Ascending aorta (tissue), 2 donors: ENCODE results near the gene TRMT11. TPM values are rescaled to one million over a fixed set of nuclear protein-coding genes. Genes with fewer than 3 reads are reported as not detected.
A peak's percentile ranks its signal among the peaks of the same experiment; 100 is the strongest.

Experiments
- DNase-seq, 2 donors: peaks; one replicate each; pipeline ENCODE4 v3.0.0-alpha.2; 2019; ENCODE audit warnings: low spot score in 2 of 2
- H3K27ac ChIP-seq, 2 donors: fragments of 200-600 bp; sonication (generic); one replicate each; pipeline ENCODE4 v1.5.1; 2016 to 2017; ENCODE audit warnings: mild to moderate bottlenecking in 1 of 2
- H3K27me3 ChIP-seq: fragments of 200-600 bp; sonication (generic); one replicate; pipeline ENCODE4 v1.5.1; 2017
- H3K36me3 ChIP-seq, 2 donors: fragments of 200-600 bp; sonication (generic); one replicate each; pipeline ENCODE4 v1.5.1; 2016
- H3K4me1 ChIP-seq, 2 donors: fragments of 200-600 bp; sonication (generic); one replicate each; pipeline ENCODE4 v1.5.1; 2016 to 2017; ENCODE audit warnings: mild to moderate bottlenecking in 1 of 2
- H3K4me3 ChIP-seq, 2 donors: fragments of 200-600 bp; sonication (generic); one replicate each; pipeline ENCODE4 v1.5.1; 2016 to 2017; ENCODE audit warnings: mild to moderate bottlenecking in 1 of 2
- H3K9me3 ChIP-seq, 2 donors: fragments of 200-600 bp; sonication (generic); one replicate each; pipeline ENCODE4 v1.5.1; 2016
- intact Hi-C: fragments of 100-400 bp; cut with DNase I; formaldehyde crosslinking; loops from one replicate; pipeline ENCODE4 v1.15.1; 2023
- total RNA-seq: library from RNA; depleted of rRNA; stranded (reverse); fragments of >200 nt; gene quantifications from one replicate; pipeline ENCODE4 v1.1.0, GENCODE V29; 2016
- TF ChIP-seq, protein P1 (sequence below), 3 experiments: fragments of 200-600 bp in 2 of 3; fragments of 450-650 bp in 1 of 3; sonication (generic) in 2 of 3; IDR thresholded peaks; one replicate each; pipeline ENCODE4 v1.5.1; 2016 to 2019; ENCODE audit warnings: antibody characterized with exemption in 3 of 3, mild to moderate bottlenecking in 1 of 3, moderate library complexity in 1 of 3

TRMT11 gene
- total RNA-seq, 1 donor from 2014 or later, result 44.6 TPM

DNA sequence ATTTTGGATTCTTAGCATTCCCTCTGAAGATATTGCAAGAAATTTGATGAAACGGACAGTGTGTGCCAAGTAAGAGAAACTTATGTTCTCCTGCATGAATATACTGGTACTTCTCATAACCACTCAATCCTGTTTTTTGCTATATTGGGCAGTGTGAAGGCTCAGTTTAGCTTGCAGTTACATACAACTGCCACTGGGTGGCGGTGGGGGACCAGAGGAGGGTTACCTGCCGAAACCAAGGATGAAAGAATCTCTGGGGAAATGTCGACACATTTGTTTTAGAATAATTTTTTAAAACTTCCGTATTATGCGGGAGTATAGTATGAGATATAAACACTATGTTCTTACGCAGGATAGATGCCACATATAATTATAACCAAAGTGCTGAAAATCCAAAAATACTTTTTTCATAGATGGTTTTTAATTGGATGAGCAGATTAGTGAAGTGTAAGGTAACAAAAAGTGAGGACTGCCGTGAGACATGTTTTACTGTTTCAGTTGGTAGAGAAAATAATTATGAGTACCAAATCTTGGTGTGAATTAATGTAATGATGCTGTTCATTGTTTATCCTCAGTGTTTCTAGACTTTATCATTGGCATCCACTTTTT is 9.7 kb downstream of the TRMT11 start:
- no peak overlapping the region for H3K27ac ChIP-seq
- DNase-seq, result no peak
- H3K4me3 ChIP-seq, result peak overlapping the region in 1 of 2 donors; percentile 23
- no peaks in the 10 kb centered on the region for H3K9me3 ChIP-seq
- TF ChIP-seq, protein P1, sequence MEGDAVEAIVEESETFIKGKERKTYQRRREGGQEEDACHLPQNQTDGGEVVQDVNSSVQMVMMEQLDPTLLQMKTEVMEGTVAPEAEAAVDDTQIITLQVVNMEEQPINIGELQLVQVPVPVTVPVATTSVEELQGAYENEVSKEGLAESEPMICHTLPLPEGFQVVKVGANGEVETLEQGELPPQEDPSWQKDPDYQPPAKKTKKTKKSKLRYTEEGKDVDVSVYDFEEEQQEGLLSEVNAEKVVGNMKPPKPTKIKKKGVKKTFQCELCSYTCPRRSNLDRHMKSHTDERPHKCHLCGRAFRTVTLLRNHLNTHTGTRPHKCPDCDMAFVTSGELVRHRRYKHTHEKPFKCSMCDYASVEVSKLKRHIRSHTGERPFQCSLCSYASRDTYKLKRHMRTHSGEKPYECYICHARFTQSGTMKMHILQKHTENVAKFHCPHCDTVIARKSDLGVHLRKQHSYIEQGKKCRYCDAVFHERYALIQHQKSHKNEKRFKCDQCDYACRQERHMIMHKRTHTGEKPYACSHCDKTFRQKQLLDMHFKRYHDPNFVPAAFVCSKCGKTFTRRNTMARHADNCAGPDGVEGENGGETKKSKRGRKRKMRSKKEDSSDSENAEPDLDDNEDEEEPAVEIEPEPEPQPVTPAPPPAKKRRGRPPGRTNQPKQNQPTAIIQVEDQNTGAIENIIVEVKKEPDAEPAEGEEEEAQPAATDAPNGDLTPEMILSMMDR (IDR thresholded peaks at IDR 0.05), result peak; percentile 59 to 96 (median 96)
- intact Hi-C loops, result loop anchor here (5.0 kb wide), 1 partner anchor 1271 kb away; the partner anchor contains the start of gene RNF146
- H3K36me3 ChIP-seq, result peaks cover 13 to 35% of the 10 kb centered on the region in 2 donors
- H3K27me3 ChIP-seq, result no peaks in the 10 kb centered on the region
- no peaks in the 10 kb centered on the region for H3K4me1 ChIP-seq

DNA sequence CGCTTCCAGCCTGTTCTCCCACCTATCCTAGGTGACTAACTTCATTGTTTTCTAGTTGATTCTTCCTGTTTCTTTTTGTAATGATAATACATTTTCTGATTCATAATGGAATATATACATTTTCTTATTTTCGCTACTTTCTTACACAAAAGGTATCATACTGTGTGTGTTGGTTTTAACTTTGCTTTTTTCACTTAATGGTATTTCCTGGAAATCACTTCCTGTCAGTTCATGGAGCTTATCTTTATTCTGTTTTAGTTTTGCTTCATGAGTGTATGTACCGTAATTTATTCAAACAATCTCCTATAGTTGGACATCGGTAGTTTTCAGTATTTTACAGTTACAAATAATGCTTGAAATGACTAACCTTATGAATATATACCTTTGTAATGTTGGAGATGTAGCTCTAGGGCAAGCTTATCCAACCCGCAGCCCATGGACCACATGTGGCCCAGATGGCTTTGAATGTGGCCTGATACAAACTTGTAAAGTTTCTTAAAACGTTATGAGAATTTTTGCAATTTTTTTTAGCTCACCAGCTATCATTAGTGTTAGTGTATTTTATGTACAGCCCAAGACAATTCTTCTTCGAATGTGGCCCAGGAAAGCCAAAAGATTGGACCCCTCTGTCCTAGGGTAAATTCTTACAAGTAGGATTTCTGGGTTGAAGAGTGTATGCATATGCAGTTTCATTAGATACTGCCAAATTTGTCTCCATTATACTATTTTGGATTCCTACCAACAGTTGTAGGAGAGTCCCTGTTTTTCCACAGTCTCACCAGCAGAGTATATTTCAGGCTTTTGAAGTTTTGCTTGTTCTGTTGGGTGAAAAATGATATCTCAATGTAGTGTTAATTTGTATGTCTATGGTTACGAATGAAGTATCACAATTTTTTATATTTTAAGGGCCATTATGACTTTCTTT is 16.7 kb downstream of the TRMT11 start:
- H3K36me3 ChIP-seq, result peaks cover 13 to 44% of the 10 kb centered on the region in 2 donors
- no peaks in the 10 kb centered on the region for H3K4me1 ChIP-seq
- intact Hi-C loops, result no loop called here
- no peaks in the 10 kb centered on the region for H3K9me3 ChIP-seq
- no peak overlapping the region for H3K27ac ChIP-seq
- no peaks in the 10 kb centered on the region for H3K27me3 ChIP-seq
- TF ChIP-seq, protein P1 (IDR thresholded peaks at IDR 0.05), result no peak
- H3K4me3 ChIP-seq, result no peak overlapping the region
- DNase-seq, result no peak

DNA sequence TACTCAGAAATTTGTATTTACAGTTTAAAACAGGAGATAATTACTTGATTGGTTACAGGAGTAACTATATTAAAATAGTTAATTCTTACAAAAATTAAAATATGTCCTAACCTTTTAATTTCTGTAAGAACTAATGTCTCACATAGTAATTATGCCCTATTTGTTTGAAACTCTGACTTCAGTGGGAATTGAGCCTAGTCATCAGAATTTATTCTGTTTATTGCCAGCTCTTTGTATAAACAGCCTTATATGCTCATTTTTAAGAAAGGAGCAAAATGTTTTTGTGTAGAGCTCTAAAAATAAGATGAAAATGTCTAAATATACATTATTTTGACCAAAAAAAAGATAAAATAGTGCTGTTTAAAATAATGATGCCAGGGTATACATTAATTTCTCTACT is 21.5 kb downstream of the TRMT11 start:
- peaks cover 9 to 51% of the 10 kb centered on the region in 2 donors for H3K36me3 ChIP-seq

DNA sequence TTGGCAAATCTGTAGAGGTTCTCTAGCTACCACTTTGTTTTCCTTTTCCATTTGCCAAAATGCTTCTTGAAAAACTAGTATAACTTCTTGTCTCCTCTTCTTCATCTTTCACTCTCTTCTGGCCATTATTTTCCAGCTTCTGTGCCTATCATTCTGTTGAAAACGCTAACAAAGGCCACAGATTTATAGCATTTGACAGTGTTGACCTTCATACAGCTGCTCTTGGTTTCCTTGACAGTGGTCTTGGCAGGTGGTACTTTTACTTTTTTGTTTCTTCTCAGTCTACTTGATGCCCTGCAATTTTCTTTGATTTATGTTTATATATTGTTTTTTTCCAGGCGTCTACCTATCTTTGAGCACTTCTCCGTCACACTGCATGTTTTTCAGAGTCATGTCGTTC is 23.7 kb downstream of the TRMT11 start:
- TF ChIP-seq, protein P1 (IDR thresholded peaks at IDR 0.05), result no peak
- Histone ChIP-seq H3K27me3 (no peaks in the 10 kb centered on the region), H3K4me1 (no peaks in the 10 kb centered on the region), H3K36me3 (peaks cover 27 to 62% of the 10 kb centered on the region in 2 donors), H3K9me3 (no peaks in the 10 kb centered on the region), H3K4me3 (no peak overlapping the region), H3K27ac (no peak overlapping the region)
- no peak for DNase-seq
- intact Hi-C loops, result no loop called here

More for the DNA sequence above, 21.5 kb downstream of the TRMT11 start:
- no peak overlapping the region for H3K4me3 ChIP-seq
- intact Hi-C loops, result no loop called here
- DNase-seq, result no peak
- TF ChIP-seq, protein P1 (IDR thresholded peaks at IDR 0.05), result no peak
- no peaks in the 10 kb centered on the region for H3K4me1 ChIP-seq
- H3K9me3 ChIP-seq, result no peaks in the 10 kb centered on the region
- H3K27me3 ChIP-seq, result no peaks in the 10 kb centered on the region
- H3K27ac ChIP-seq, result no peak overlapping the region

DNA sequence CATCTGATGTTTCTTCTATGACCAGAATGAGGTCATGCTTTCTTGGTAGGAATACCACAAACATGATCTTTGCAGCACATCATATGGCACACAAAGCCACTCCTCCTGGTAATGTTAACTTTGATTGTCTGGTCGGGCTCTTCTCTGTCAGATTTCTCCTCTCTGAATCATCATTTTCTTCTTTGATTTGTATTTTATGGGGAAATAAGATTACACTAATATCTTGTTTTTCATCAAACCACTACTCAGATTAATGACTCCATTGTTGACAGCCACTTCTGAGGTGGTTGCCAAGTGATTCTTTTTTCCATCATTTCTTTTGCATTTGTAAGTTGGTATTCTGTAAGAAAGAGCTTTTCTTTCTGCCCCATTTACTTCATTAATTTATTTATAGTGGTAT is 29.5 kb downstream of the TRMT11 start:
- Histone ChIP-seq H3K27ac (no peak overlapping the region), H3K36me3 (peaks cover 25 to 65% of the 10 kb centered on the region in 2 donors), H3K4me1 (no peaks in the 10 kb centered on the region), H3K27me3 (no peaks in the 10 kb centered on the region), H3K9me3 (no peaks in the 10 kb centered on the region), H3K4me3 (no peak overlapping the region)
- TF ChIP-seq, protein P1 (IDR thresholded peaks at IDR 0.05), result no peak
- no peak for DNase-seq
- intact Hi-C loops, result no loop called here
